HCT116 (cell line): ENCODE data around the gene IL1F10. TPM values are rescaled to one million over a fixed set of nuclear protein-coding genes. Genes with fewer than 3 reads are reported as not detected.

ENCODE experiments used
- ATAC-seq: fragments of 200-7000 bp; cut with Tn5 transposase; 2 replicates; pipeline ENCODE4 v1.9.1; 2020; ENCODE audit warnings: mild to moderate bottlenecking, moderate library complexity
- BruUV-seq: library from RNA; stranded (reverse); fragments of 400-500 nt; replicated peaks from 2 replicates; lab custom pipeline; 2021; lab: Mats Ljungman, UMichigan
- CTCF ChIA-PET: fragments of 300-600 bp; sonication (Branson Sonifier 250); formaldehyde crosslinking; loops from one replicate; lab custom pipeline; 2021; ENCODE audit warnings: antibody characterized with exemption; lab: Charles Lee
- POLR2A ChIA-PET: fragments of 300-600, 350-600 bp; sonication (Branson Sonifier 250); formaldehyde crosslinking; loops from one replicate; lab custom pipeline; 2021; ENCODE audit warnings: antibody characterized with exemption; lab: Charles Lee
- RAD21 ChIA-PET, 2 experiments: fragments of 300-600 bp; sonication (Branson Sonifier 250); formaldehyde crosslinking; loops; one replicate each; lab custom pipeline; 2023; ENCODE audit warnings: low total read pairs in 2 of 2; ENCODE audit not compliant: uncharacterized antibody in 2 of 2, unreplicated experiment in 2 of 2, low non-redundant PET in 1 of 2; lab: Charles Lee
- DNase-seq: peaks from one replicate; pipeline ENCODE4 v3.0.0-alpha.2; 2010; ENCODE audit warnings: low read depth, low spot score
- H2AFZ ChIP-seq: fragments of 200-600 bp; shearing (Covaris generic), sonication (generic); 2 replicates; pipeline ENCODE4 v1.6.1; 2017; ENCODE audit warnings: low read depth, mixed run types, mixed read lengths, antibody characterized with exemption, low read length; ENCODE audit not compliant: poor library complexity, severe bottlenecking
- H3K27ac ChIP-seq: 2 replicates; pipeline ENCODE4 v1.5.1; 2012; ENCODE audit warnings: low read depth, low read length
- H3K27me3 ChIP-seq: fragments of 200-600 bp; sonication (generic); 2 replicates; pipeline ENCODE4 v1.6.1; 2016; ENCODE audit warnings: mixed run types, low read length, mixed read lengths; ENCODE audit not compliant: insufficient read depth
- H3K36me3 ChIP-seq, 2 experiments: fragments of 200-500 bp in 1 of 2; fragments of 200-600 bp in 1 of 2; sonication (Bioruptor generic) in 1 of 2; sonication (generic) in 1 of 2; 2 replicates each; pipeline versions ENCODE4 v1.5.1 to v1.6.1; 2014 to 2016; ENCODE audit warnings: low read length in 2 of 2, inconsistent platforms in 1 of 2, mixed read lengths in 1 of 2, mixed run types in 1 of 2; ENCODE audit not compliant: insufficient read depth in 2 of 2, control insufficient read depth in 1 of 2
- H3K4me1 ChIP-seq, 2 experiments: fragments of 200-600 bp in 1 of 2; sonication (generic) in 1 of 2; 2 replicates each; pipeline versions ENCODE4 v1.5.1 to v1.6.1; 2012 to 2017; ENCODE audit warnings: low read length in 2 of 2, inconsistent platforms in 1 of 2, mild to moderate bottlenecking in 1 of 2, mixed read lengths in 1 of 2, mixed run types in 1 of 2, moderate library complexity in 1 of 2; ENCODE audit not compliant: insufficient read depth in 2 of 2, control insufficient read depth in 1 of 2
- H3K4me2 ChIP-seq: fragments of 200-600 bp; sonication (generic); 2 replicates; pipeline ENCODE4 v1.6.1; 2017; ENCODE audit warnings: mixed run types, low read length, mixed read lengths
- H3K4me3 ChIP-seq, 2 experiments: fragments of 200-600 bp in 1 of 2; sonication (generic) in 1 of 2; replicated peaks in 1 of 2; 2 replicates each; pipeline ENCODE4 v1.5.1; 2011 to 2016; ENCODE audit warnings: low read length in 2 of 2, control low read depth in 1 of 2, low read depth in 1 of 2, mild to moderate bottlenecking in 1 of 2, mixed read lengths in 1 of 2, mixed run types in 1 of 2
- H3K79me2 ChIP-seq: fragments of 200-600 bp; sonication (generic); 2 replicates; pipeline ENCODE4 v1.6.1; 2017; ENCODE audit warnings: mild to moderate bottlenecking, mixed run types, low read length, moderate library complexity, mixed read lengths; ENCODE audit not compliant: insufficient read depth
- H3K9ac ChIP-seq: fragments of 200-600 bp; sonication (generic); 2 replicates; pipeline ENCODE4 v1.6.1; 2016; ENCODE audit warnings: low read length, mixed read lengths
- H3K9me2 ChIP-seq: fragments of 200-600 bp; sonication (generic), shearing (Covaris generic); 2 replicates; pipeline ENCODE4 v1.6.1; 2017; ENCODE audit warnings: mixed run types, mild to moderate bottlenecking, moderate library complexity; ENCODE audit not compliant: insufficient read depth
- H3K9me3 ChIP-seq, 2 experiments: fragments of 200-500 bp in 1 of 2; fragments of 200-600 bp in 1 of 2; sonication (Bioruptor generic) in 1 of 2; sonication (generic) in 1 of 2; 2 replicates each; pipeline ENCODE4 v1.6.1; 2014 to 2017; ENCODE audit warnings: low read length in 2 of 2, mixed read lengths in 2 of 2, inconsistent platforms in 1 of 2, low read depth in 1 of 2, mild to moderate bottlenecking in 1 of 2, mixed run types in 1 of 2, moderate library complexity in 1 of 2; ENCODE audit not compliant: control insufficient read depth in 1 of 2, insufficient read depth in 1 of 2
- H4K20me1 ChIP-seq: fragments of 200-600 bp; sonication (generic), shearing (Covaris generic); 2 replicates; pipeline ENCODE4 v1.6.1; 2017; ENCODE audit warnings: mixed run types, mild to moderate bottlenecking, moderate library complexity; ENCODE audit not compliant: insufficient read depth
- CBX3 ChIP-seq: IDR thresholded peaks from 2 replicates; pipeline ENCODE4 v1.6.1; 2012; ENCODE audit warnings: low read depth
- ELF1 ChIP-seq: IDR thresholded peaks from 2 replicates; pipeline ENCODE4 v1.6.1; 2012; ENCODE audit warnings: low read depth, borderline replicate concordance
- EZH2 ChIP-seq: fragments of 200-600 bp; sonication (generic); IDR thresholded peaks from 2 replicates; pipeline ENCODE4 v1.6.1; 2017; ENCODE audit warnings: antibody characterized with exemption, mixed run types
- EZH2phosphoT487 ChIP-seq: fragments of 200-600 bp; IDR thresholded peaks from 2 replicates; pipeline ENCODE4 v1.6.1; 2018; ENCODE audit warnings: antibody characterized with exemption, borderline replicate concordance
- POLR2AphosphoS5 ChIP-seq: IDR thresholded peaks from 2 replicates; pipeline ENCODE4 v1.6.1; 2011; ENCODE audit warnings: mild to moderate bottlenecking, low read depth, low read length, moderate library complexity
- RAD21 ChIP-seq: IDR thresholded peaks from 2 replicates; pipeline ENCODE4 v1.6.1; 2012; ENCODE audit warnings: low read depth, mild to moderate bottlenecking
- SRF ChIP-seq: IDR thresholded peaks from 2 replicates; pipeline ENCODE4 v1.6.1; 2012; ENCODE audit warnings: low read depth
- TCF7L2 ChIP-seq: IDR thresholded peaks from 2 replicates; pipeline ENCODE4 v1.7.0; 2011; ENCODE audit warnings: borderline replicate concordance, inconsistent platforms; ENCODE audit not compliant: insufficient read depth, insufficient read length; ENCODE audit errors: extremely low read depth
- ZNF274 ChIP-seq: fragments of 200-500 bp; sonication (Bioruptor generic); IDR thresholded peaks from 2 replicates; pipeline ENCODE4 v1.6.1; 2014; ENCODE audit warnings: mild to moderate bottlenecking, low read depth, low read length, inconsistent platforms
- intact Hi-C: fragments of 100-400 bp; cut with micrococcal nuclease; formaldehyde crosslinking; loops from 2 replicates; pipeline ENCODE4 v1.10.0; 2022
- total RNA-seq: library from RNA; stranded (reverse); gene quantifications from one replicate; pipeline ENCODE4 v1.2.1, GENCODE V29; 2021; ENCODE audit not compliant: unreplicated experiment
- TF ChIP-seq, protein P1 (sequence below), 3 experiments: fragments of 200-600 bp in 1 of 3; sonication (generic) in 1 of 3; IDR thresholded peaks in 2 of 3; conservative IDR thresholded peaks in 1 of 3; 2 replicates each; pipeline ENCODE4 v1.5.1; 2012 to 2017; ENCODE audit warnings: low read depth in 2 of 3, low read length in 2 of 3, antibody characterized with exemption in 1 of 3, borderline replicate concordance in 1 of 3, control low read depth in 1 of 3, mild to moderate bottlenecking in 1 of 3, mixed read lengths in 1 of 3, mixed run types in 1 of 3, moderate library complexity in 1 of 3; ENCODE audit not compliant: insufficient read depth in 1 of 3
- TF ChIP-seq, protein P2 (sequence below): IDR thresholded peaks from 2 replicates; pipeline ENCODE4 v1.6.1; 2012

The IL1F10 gene
- total RNA-seq, 1 experiment from 2014 or later = not detected

DNA sequence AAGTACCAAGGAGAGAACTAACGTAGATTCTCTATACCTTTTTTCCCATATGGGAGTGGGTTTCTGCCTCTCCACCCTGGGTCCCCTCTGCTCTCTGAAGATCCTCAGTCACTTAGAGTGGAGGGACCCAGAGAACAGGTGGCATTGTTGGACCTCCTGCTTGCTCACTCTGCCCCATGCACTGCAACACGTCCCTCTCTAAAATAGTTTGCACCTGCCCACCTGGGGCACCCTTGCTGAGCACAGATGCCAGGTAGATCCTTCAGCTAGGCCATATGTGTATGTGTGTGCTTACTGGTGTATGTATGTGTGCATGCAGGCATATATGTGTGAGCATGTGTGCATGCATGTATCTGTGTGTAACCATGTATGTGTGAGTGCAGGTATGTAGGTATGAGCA is 6.5 kb upstream of the IL1F10 start:
- Histone ChIP-seq H3K9me2 (no peaks in the 10 kb centered on the region), H3K27ac (no peak overlapping the region), H4K20me1 (no peaks in the 10 kb centered on the region), H3K79me2 (no peaks in the 10 kb centered on the region), H3K4me2 (no peak overlapping the region), H3K9me3 (no peaks in the 10 kb centered on the region), H2AFZ (no peak overlapping the region), H3K4me1 (peaks cover 0 to 4% of the 10 kb centered on the region in 2 experiments; a peak in 1 of 4 replicates), H3K36me3 (no peaks in the 10 kb centered on the region), H3K4me3 (no peak overlapping the region), H3K9ac (no peak overlapping the region), H3K27me3 (no peaks in the 10 kb centered on the region)
- DNase-seq (no peak), ATAC-seq (no peak)
- ChIA-PET RAD21 (no interaction called here), POLR2A (no interaction called here), CTCF (no interaction called here)
- intact Hi-C loops = no loop called here
- BruUV-seq = no TSS peak
- no peak for TF ChIP-seq ZNF274
- TF ChIP-seq, protein P1, sequence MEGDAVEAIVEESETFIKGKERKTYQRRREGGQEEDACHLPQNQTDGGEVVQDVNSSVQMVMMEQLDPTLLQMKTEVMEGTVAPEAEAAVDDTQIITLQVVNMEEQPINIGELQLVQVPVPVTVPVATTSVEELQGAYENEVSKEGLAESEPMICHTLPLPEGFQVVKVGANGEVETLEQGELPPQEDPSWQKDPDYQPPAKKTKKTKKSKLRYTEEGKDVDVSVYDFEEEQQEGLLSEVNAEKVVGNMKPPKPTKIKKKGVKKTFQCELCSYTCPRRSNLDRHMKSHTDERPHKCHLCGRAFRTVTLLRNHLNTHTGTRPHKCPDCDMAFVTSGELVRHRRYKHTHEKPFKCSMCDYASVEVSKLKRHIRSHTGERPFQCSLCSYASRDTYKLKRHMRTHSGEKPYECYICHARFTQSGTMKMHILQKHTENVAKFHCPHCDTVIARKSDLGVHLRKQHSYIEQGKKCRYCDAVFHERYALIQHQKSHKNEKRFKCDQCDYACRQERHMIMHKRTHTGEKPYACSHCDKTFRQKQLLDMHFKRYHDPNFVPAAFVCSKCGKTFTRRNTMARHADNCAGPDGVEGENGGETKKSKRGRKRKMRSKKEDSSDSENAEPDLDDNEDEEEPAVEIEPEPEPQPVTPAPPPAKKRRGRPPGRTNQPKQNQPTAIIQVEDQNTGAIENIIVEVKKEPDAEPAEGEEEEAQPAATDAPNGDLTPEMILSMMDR (IDR thresholded peaks at IDR 0.05 in 2 of 3, conservative IDR thresholded peaks at IDR 0.05 in 1 of 3; ENCODE audit: borderline replicate concordance in 1 of 3, insufficient read depth in 1 of 3, low read depth in 2 of 3, low read length in 2 of 3) = no peak
- no peak for TF ChIP-seq CBX3
- TF ChIP-seq POLR2AphosphoS5 = no peak

GRCh38 chr2:113061896-113062770 is 5.6 kb upstream of the IL1F10 start:
- POLR2A ChIA-PET = no interaction called here
- no peaks in the 10 kb centered on the region for H3K9me3 ChIP-seq
- BruUV-seq = no TSS peak
- TF ChIP-seq, protein P2, sequence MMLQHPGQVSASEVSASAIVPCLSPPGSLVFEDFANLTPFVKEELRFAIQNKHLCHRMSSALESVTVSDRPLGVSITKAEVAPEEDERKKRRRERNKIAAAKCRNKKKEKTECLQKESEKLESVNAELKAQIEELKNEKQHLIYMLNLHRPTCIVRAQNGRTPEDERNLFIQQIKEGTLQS = no peak
- TF ChIP-seq, protein P1 (IDR thresholded peaks at IDR 0.05 in 2 of 3, conservative IDR thresholded peaks at IDR 0.05 in 1 of 3; ENCODE audit: borderline replicate concordance in 1 of 3, insufficient read depth in 1 of 3, low read depth in 2 of 3, low read length in 2 of 3) = no peak
- no peak for TF ChIP-seq ELF1
- no peak for TF ChIP-seq EZH2phosphoT487
- TF ChIP-seq TCF7L2 = no peak
- no peak for TF ChIP-seq EZH2
- no peak for TF ChIP-seq SRF
- no peak for TF ChIP-seq RAD21

More at GRCh38 chr2:113061896-113062770, 5.6 kb upstream of the IL1F10 start:
- DNase-seq (no peak), ATAC-seq (no peak)
- Histone ChIP-seq H2AFZ (no peak overlapping the region), H3K4me3 (no peak overlapping the region), H3K4me1 (peaks cover 0 to 4% of the 10 kb centered on the region in 2 experiments; a peak in 1 of 4 replicates), H3K9me2 (no peaks in the 10 kb centered on the region), H4K20me1 (no peaks in the 10 kb centered on the region), H3K79me2 (no peaks in the 10 kb centered on the region), H3K27me3 (no peaks in the 10 kb centered on the region), H3K27ac (no peak overlapping the region), H3K36me3 (no peaks in the 10 kb centered on the region), H3K4me2 (no peak overlapping the region), H3K9ac (no peak overlapping the region)
- ChIA-PET RAD21 (no interaction called here), CTCF (no interaction called here)
- intact Hi-C loops = no loop called here
